ENCODE data around the gene GMPS. TPM values are rescaled to one million over a fixed set of nuclear protein-coding genes. Genes with fewer than 3 reads are reported as not detected.

Gene GMPS
- total and polyA plus RNA-seq, 2 of the 8 experiments (the other 6 are each of a cell fraction or from before 2014, with no cell fraction given): 57.7 to 175 TPM

GRCh38 chr3:155912090-155912489 is 41.6 kb downstream of the GMPS start:
- Histone ChIP-seq H2BK120ac (replicated peaks; ENCODE audit: low read depth, low read length) (no peak overlapping the region), H3K9me3 (ENCODE audit: insufficient read depth in 2 of 2, low read depth in 1 of 2, low read length in 1 of 2) (no peaks in the 10 kb centered on the region; a peak in 1 of 4 replicates), H3K4me2 (ENCODE audit: insufficient read depth in 1 of 2, low read depth in 2 of 2, low read length in 2 of 2) (no peak overlapping the region), H3K4me1 (replicated peaks in 1 of 4; ENCODE audit: control insufficient read depth in 3 of 4, insufficient read depth in 4 of 4, low read length in 3 of 4) (no peaks in the 10 kb centered on the region), H2BK15ac (ENCODE audit: low read length) (no peak overlapping the region), H3K27me3 (replicated peaks in 1 of 4; ENCODE audit: control insufficient read depth in 3 of 4, extremely low read depth in 1 of 4, insufficient read depth in 3 of 4, low read length in 3 of 4) (peaks cover 0 to 1% (median 0%) of the 10 kb centered on the region in 4 experiments; a peak in 1 of 7 replicates), H2BK5ac (ENCODE audit: low read depth, low read length) (no peak overlapping the region), H3K4me3 (ENCODE audit: extremely low read depth in 1 of 4, insufficient read depth in 2 of 4, low read depth in 3 of 4, low read length in 4 of 4) (no peak overlapping the region), H2AFZ (ENCODE audit: low read length) (no peak overlapping the region), H4K91ac (replicated peaks; ENCODE audit: insufficient read length, low read length) (no peak overlapping the region), H2AK5ac (ENCODE audit: low read depth, low read length) (no peak overlapping the region), H2BK20ac (ENCODE audit: low read length) (no peak overlapping the region), H3K56ac (replicated peaks; ENCODE audit: insufficient read length, low read depth, low read length) (no peak overlapping the region), H3K79me1 (ENCODE audit: low read depth, low read length) (no peaks in the 10 kb centered on the region), H4K8ac (ENCODE audit: extremely low read depth, insufficient read depth, low read length) (no peak overlapping the region), H3K14ac (ENCODE audit: insufficient read length) (no peak overlapping the region), H3K23ac (ENCODE audit: insufficient read length) (no peak overlapping the region), H3K9ac (replicated peaks in 1 of 4; ENCODE audit: extremely low read depth in 1 of 4, low read depth in 3 of 4, low read length in 3 of 4) (no peak overlapping the region), H4K5ac (ENCODE audit: insufficient read length, low read depth, low read length) (no peak overlapping the region), H3K36me3 (ENCODE audit: control insufficient read depth in 2 of 4, insufficient read depth in 4 of 4, low read length in 3 of 4) (peaks cover 14 to 60% (median 37%) of the 10 kb centered on the region in 4 experiments), H4K20me1 (replicated peaks in 1 of 2; ENCODE audit: control insufficient read depth in 1 of 2, insufficient read depth in 2 of 2, low read length in 2 of 2) (peaks cover 0 to 3% of the 10 kb centered on the region in 2 experiments), H2BK12ac (ENCODE audit: low read depth, low read length) (no peak overlapping the region), H3K79me2 (ENCODE audit: control insufficient read depth in 1 of 2, insufficient read depth in 2 of 2, low read length in 2 of 2) (no peaks in the 10 kb centered on the region), H3K23me2 (ENCODE audit: low read depth, low read length) (no peaks in the 10 kb centered on the region), H3K27ac (ENCODE audit: low read depth, low read length) (no peak overlapping the region), H3K18ac (ENCODE audit: extremely low read depth, low read length) (no peak overlapping the region), H3K4ac (replicated peaks; ENCODE audit: insufficient read length, low read depth, low read length) (no peak overlapping the region)
- DNase-seq (ENCODE audit: low read depth in 1 of 2, low spot score in 2 of 2) (no peak), FAIRE-seq (no peak)
- ChIA-PET CTCF (ENCODE audit: partially characterized antibody) (interaction anchor here (0.9 to 2.2 kb wide), 2 partner anchors 17 to 106 kb away, joined by 3 to 5 read pairs; partner anchors contain the start of gene C3orf33), POLR2A (ENCODE audit: partially characterized antibody) (no interaction called here)
- TF ChIP-seq SIN3A (conservative IDR thresholded peaks at IDR 0.05 in 1 of 2, IDR thresholded peaks at IDR 0.05 in 1 of 2; ENCODE audit: low read depth in 1 of 2, low read length in 2 of 2): no peak
- TF ChIP-seq CBX8 (IDR thresholded peaks at IDR 0.05; ENCODE audit: borderline replicate concordance, low read depth, low read length): no peak
- TF ChIP-seq SAP30 (IDR thresholded peaks at IDR 0.05; ENCODE audit: insufficient read depth, insufficient replicate concordance, low read length): no peak
- TF ChIP-seq EGR1 (IDR thresholded peaks at IDR 0.05; ENCODE audit: borderline replicate concordance, low read depth, low read length): no peak

All from H1 (cell line).